HG03354 (cell line): ENCODE results near the gene TANGO6.

Experiments used
- ATAC-seq: cut with Tn5 transposase; IDR thresholded peaks from one replicate; pipeline ENCODE4 v1.9.1; 2021; ENCODE audit warnings: mild to moderate bottlenecking; ENCODE audit not compliant: unreplicated experiment, poor library complexity, severe bottlenecking

TANGO6 gene

DNA sequence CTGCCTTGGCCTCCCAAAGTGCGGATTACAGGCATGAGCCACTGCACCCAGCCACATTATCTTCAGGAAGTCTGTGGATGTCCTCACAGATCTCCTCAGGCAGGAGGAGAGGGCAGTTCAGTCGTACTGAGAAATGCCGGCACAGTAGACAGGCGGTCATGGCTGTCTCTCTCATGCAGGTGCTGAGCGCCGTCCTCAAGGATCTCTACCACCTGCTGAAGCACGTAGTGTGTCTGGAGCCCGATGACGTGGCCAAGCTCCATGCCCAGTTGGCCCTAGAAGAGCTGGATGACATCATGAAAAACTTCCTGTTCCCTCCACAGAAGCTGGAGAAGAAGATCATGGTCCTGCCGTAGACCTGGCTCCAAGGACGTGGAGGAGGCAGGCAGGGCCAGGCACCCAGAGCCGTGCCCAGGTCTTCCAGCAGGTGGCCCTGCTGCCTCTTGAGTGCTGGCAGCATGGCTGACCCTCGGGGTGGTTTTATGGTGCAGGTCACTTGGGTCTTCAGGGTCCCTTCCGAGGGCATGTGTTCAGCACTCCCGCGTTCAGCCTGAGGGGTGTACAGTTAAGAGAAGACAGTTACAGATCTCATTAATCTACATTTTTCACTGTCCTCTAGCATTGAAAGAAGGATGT is 240.1 kb downstream of the TANGO6 start:
- ATAC-seq, result no peak

DNA sequence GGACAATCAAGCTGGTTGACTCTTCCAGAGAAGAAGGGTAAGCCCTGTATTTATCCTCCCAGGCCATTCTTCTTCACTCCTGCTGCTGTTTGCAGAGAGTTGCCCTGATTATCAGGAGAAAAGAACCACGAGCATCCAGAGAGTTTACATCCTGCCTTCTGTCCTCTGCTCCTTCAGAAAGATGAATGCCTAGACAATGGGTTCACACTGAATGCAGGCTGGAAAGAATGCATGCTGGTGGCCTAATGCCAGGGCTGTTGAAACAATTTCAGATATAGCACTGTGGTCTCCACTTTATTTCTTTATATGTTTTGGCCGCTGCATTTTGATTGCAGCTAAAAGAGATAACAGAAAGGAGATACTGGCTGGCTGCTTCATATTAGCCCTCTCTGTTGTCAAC is 241.0 kb downstream of the TANGO6 start:
- ATAC-seq, result no peak

DNA sequence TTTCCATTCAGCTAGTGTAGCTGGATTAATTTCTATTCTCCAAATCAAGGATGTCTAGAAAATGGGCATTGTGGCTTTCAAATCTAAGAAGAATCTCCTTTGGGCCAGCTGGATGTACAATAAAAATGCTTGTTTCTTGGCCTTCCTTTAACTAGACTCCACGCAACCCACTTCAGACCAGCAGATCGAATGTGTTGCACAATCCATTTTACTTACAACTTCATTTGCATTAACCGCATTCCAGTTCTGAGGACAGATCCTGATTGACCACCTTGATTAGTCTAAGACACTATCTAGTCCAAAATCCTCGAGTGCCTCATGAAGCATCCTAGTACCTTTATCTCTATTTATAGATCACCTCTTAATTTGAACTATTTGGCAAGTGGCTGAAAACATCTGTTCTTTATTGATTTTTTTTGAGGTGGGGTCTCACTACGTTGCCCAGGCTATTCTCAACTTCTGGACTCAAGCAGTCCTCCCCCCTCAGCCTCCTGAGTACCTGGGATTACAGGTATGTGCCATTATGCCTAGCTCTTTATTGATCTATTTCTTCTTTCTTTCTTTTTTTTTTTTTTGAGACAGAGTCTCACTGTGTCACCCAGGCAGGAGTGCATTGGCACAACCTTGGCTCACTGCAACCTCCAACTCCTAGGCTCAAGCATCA is 241.8 kb downstream of the TANGO6 start:
- no peak for ATAC-seq

DNA sequence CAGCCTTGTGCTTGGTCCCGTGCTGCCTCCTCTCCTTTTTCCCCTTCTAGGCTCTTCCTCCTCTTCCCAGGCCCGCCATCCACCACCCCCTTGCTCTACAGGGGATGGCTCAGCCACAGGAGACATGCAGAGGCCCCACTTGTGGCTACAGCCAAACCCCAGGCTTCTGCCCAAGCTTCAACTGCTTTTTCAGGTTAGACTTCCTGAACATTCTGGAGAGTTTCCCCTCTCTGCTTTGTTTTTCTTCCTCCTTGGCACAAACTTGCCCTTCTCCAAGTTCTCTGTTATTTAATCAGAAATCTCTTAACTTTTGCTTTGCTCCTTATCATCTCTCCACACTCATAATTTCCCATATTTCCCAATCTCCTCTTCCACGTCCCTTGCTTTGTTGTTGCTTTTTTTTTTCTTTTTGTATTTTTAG is 243.8 kb downstream of the TANGO6 start:
- no peak for ATAC-seq

DNA sequence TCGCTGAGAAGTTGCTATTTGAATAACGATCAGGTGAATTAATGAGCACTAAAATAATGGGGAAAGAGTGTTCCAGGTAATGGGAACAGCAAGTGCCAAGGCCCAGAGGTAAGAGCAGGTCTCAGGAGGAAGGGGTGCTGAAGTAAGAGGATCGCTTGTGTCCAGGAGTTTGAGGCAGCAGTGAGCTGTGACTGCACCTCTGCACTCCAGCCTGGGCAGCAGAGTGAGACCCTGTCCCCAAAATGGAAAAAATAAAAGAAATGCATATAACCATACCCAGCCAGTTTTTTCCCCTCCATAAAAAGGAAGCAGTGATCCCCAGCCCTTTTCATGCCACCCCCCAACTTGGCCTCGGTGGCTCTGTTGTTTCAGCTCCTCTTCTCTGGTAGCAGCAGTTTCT is 245.4 kb downstream of the TANGO6 start:
- ATAC-seq, result no peak

DNA sequence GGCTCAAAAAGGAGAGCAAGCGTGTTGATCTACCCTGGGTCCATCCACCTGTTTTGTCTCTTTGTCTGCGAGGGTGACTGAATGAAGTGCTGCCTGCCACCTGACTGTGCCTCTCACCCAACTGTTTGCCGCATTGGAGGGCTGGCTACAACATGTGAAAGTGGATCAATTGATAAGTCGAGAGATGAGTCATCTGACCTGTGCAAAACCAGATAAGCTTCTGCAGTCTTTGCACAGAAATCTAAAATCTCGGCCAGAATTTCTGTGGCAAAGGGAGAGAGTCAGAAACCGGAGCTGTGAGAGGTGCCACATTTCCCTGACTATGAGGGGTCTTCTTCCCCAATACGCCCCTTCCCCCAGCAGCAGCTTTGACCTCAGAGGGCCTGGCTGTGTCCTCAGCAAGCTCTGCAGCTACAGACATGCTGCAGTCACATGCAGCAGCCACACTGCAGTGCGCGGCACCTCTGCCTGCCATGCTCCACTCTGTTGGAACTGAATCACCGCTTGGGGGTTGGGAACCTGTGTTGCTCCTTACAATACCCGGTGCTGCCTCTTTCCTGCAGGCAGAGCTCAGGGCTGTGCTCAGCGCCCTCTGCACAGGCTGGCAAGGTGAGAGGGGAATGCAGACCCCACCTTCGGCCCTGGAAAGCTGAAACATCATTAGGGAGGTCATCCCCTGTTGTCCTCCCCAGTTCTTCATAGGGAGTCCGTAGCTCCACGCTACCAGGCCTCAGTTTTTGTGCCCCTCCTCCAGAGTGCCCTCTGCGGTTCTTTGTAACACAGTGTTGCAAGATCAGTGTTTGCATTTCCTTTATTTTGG is 246.0 kb downstream of the TANGO6 start:
- ATAC-seq, result no peak

DNA sequence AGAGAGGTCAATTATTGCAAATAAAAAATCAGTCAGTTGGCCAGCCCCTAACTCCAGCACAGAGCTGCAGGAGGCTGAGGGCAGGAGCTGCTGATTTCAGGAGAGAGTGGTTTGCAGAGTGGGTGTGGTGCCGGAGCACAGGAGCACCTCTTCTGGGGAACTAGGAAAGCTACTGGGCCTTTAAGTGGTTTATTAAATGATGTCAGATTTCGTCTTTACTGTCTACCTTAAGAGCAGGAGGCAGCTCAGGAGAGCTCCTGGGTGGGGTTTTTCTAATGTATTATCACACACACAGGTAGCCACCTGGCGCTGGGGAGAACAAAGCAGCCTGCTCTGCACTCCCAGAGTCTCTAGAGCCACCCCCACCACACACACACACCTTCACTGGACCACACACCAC is 250.6 kb downstream of the TANGO6 start:
- no peak for ATAC-seq

DNA sequence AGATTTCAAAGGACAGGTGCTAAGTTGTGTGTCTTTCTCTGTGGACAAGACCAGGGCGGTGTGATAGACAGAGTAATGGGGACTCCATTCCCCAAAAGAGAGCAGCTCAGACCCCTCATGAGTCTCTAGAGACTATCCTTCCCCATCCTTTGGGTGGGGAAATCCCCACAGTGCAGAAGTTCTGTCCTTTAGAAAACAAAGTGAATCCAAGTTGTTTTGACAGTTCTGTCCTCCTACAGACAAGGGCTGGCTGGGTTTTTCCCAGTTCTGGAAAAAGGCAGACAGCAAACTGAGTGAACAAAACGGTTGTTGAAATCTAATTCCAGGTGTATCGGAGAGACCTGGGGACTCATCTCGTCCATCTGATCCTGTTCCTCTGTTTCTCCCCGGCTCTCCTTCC is 251.2 kb downstream of the TANGO6 start:
- no peak for ATAC-seq

DNA sequence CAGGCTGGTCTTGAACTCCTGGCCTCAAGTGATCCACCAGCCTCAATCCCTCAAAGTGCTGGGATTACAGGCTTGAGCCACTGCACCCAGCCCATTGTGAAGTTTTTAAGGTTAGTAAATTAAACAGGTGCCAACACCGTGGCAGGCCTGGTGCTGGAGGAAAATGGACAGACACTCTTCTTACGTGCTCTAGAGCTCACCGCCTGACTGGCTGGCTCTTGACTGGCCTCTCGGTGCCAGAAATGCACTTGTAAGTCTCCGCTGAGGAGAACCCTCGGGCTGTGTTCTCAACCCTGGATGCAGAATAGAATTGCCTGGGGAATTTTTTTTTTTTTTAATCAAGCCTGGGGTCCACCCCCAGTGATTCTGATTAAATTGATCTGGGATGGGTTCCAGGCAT is 251.9 kb downstream of the TANGO6 start:
- no peak for ATAC-seq

DNA sequence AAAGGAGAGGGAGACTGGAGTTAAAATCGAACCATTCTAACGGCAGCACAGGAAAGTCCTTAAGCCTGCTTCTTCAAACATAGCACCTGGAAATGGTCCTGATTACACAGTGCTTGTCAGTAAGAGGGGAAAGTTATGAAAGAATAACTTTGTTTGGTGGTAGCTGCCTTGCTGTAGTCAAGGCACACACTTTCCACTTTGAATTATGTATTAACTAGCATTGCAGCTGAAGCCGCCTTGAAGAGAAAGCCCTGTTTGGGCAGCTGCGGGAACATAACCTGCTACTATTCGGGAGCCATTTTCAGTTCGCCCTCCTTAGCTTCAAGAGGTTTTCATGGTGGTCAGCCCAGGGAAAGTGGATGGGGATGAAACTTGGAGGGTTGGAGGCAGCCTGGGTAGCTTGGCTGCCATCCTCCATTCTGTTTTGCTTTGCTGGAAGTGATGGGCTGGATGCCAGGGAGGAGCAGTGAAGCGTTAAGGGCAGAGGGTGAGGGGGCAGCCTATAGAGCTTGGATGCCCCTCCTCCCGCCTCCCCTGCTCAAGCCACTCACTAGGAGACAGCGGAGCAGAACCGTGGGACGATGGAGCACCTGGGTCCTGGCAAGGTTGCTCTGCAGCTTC is 256.9 kb downstream of the TANGO6 start:
- no peak for ATAC-seq

DNA sequence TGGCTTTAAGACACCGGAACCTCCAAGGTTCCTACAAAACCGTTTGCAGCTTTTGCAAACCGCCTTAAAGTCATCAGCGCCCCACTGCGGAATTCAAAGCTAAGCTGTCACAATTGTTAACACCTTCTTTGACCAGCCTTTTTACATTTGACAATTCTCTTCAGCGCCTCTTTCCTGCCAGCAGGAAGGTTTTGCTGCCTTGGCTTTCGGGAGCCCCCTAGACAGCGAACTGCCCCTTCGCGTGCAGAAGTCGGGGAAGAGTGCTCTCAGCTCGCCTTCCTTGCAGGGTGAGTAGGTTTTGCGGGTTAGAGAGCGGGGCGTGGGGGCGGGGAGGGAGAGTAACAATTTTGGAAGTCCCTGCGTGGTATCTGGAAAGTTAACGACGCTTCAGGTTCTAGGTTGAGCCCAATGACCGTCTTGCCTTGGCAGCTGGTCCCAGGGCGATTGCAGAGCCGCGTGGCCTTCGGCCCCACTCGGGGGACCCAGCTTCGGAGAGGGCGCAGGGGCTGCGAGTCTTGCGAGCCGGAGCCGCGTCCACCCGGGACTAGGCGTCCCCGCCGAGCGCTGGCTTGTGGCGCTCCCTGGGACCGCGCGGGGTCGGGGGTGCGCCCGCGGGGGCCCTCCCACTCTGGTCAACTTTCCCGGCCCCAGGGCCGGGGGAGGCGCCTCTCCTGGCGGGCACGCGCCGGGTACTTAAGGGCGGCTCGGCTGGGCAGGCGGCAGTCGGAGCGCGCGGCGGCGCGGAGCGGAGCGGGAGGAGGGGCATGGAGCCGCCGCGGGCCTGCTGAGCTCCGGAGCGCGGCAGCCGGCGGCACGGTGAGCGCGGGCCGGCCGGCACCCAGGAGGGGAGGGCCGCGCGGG is 262.4 kb downstream of the TANGO6 start, which contains the start of gene HAS3:
Gene HAS3, plus strand, starts transcription at position 153 of the 861 bp plus-strand sequence. CDS start 3,743 bp downstream, outside the sequence.
- no peak for ATAC-seq

DNA sequence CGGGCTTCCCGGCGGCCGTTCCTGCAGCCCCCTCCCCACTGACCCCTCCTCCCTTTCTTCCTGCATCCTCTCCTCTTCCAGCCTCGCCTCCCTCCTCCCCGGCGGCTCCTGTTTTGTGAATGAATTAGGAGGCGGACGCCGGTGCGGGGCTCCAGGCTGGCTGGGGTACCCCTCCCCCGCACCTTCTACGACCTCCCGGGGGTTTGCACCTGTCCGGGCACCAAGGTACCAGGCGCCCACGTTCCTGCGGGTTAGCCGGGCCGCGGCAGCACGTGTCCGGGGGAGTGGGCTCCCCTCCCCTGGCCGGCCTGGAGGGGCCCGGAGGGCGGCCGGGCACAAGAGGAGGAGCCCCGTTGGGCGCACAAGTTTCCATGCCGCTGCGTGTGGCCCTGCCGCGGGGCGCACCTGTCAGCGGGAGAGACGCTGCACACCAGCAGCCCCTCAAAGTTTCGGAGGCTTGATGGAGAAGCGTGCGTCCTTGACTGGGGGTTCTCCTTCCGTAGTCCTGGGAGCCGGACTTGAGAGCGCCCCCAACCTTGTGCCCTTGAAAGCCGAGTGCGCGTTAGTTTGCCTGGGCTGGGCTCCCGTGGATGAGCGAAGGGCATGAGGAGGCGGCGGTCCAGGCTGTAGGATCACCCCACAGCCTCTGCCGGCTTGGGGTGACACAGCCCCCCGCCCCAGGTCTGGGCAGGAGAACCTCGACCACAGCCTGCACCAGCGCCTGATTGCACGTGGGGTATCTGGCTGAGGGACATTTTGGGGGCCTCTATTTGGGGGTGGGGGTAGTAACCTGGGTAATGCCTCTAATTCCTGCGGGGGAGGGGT is 263.4 kb downstream of the TANGO6 start:
- no peak for ATAC-seq

DNA sequence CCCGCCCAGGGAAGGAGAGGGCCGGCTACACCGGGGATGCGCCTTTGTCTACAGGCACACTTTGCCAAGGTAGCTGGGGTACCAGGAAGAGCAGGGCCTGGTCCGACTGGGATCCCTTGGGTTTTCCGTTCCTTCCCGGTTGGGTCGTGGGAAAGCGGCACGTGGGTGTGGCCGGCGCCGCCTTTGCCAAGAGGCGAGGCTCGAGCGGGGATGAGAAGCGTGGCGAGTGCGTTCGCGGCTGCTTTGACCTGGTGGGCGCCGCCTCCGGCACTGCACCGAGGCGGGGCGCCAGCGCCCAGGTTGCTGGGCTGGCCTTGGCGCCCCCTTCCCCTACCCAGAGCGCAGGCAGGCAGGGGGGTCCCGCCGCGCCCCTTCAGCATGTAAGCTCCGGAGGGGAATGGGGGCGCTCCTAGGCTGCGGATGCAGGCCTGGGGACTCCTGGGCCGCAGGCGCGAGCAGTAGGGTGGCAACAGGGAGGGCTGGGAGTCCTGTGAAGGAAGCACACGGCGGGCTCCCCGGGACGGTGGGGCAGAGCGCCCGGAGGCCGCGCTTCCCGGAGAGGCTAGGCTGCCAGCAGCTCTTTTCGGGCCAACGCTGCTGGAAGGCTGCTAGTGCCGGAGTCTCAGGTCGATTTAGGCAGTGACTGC is 264.1 kb downstream of the TANGO6 start:
- ATAC-seq, result no peak

DNA sequence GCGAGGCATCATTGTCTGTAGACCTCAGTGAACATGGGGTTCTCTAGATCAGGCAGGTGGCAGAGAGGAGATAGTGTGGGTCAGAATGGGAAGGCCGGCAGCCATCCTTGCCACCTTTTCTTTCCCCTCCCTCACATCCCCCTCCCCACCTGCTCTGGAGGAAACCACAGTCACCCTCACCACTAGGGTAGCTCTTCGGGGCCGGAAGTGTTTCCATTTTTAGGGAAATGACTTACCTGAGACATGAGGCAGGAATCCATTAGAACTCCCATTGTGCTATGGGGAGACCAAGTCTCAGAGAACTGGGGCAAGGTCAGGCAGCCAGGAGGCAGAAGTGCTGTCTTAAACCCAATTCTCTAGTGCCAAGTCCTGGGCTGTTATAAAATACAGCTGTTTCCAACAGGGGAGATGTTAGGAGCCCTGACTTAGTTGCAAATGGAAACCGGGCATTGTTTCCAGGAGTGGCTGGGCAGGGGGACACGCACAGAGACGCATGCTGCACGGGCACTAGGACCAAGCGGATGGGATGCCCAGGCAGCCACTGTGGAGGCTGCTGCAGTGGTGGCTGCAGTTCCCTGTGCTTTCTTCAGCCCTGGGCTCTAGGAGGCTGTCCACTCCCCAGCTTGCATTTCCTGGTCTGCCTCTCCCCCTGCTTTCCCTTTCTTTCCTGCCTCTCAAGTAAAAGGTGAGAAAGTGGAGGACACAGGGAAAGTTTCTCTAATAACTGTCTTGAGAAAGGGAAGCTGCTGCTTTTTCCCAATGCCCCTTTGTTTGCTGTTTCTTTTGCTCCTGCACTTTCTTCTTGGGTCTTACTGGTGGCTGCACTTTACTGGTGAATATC is 265.0 kb downstream of the TANGO6 start:
- no peak for ATAC-seq

DNA sequence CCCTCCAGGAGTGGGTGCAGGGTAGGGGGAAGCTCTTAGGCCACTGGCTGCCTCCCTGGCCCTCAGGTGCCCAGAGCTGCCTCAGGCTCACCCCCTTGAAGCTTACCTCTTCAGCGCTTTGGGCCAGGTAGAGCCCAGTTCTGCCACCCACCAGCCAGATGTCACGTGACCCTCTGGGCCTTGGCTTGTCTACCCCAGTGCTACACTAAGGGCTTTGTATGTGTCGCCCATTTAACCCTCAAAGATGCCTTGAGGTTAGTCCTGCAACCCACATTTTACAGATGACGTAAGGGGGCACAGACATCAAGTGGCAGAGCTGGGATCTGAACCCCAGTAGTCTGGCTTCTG is 265.5 kb downstream of the TANGO6 start:
- no peak for ATAC-seq

DNA sequence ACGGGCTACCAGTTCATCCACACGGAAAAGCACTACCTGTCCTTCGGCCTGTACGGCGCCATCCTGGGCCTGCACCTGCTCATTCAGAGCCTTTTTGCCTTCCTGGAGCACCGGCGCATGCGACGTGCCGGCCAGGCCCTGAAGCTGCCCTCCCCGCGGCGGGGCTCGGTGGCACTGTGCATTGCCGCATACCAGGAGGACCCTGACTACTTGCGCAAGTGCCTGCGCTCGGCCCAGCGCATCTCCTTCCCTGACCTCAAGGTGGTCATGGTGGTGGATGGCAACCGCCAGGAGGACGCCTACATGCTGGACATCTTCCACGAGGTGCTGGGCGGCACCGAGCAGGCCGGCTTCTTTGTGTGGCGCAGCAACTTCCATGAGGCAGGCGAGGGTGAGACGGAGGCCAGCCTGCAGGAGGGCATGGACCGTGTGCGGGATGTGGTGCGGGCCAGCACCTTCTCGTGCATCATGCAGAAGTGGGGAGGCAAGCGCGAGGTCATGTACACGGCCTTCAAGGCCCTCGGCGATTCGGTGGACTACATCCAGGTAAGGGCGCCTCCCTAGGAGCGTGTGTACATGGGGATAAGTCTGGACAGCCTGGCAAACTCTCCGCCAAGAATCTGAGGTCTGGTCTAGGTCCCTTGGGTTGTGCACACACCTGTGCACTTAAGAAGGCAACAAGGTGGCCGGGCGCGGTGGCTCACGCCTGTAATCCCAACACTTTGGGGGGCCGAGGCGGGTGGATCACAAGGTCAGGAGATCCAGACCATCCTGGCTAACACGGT is 266.3 kb downstream of the TANGO6 start:
- ATAC-seq, result no peak

DNA sequence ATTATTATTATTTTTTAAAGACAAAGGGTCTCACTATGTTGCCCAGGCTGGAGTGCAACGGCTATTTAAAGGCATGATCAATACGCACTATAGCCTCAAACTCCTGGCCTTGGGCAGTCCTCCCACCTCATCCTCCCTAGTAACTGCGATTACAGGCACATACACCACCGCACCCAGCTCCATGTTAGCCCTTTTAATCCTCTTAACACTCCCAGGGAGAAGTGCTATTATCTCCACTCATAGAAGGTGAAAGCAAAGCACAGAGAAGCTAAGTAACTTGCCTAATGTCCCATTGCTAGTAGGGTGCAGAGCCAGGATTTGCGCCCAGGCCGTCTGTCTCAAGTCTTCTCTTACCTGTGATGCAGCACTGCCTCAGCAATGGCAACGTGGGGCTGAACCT is 267.1 kb downstream of the TANGO6 start:
- ATAC-seq, result no peak
